ENCODE measurements around the gene ASTN2. TPM values are rescaled to one million over a fixed set of nuclear protein-coding genes. Genes with fewer than 3 reads are reported as not detected.

Gene ASTN2
- total and polyA plus RNA-seq, 9 of the 15 experiments (the other 6 are each of a cell fraction or from before 2014, with no cell fraction given), result 0.56 to 3.5 (median 1.9) TPM

- TF ChIP-seq ZNF449 (CRISPR knock-in tag; IDR thresholded peaks at IDR 0.05), result no peak
- no peak for TF ChIP-seq SP2 (IDR thresholded peaks at IDR 0.05; ENCODE audit: extremely low read depth, low read depth, low read length, poor library complexity, severe bottlenecking)
- TF ChIP-seq ZNF77 (CRISPR knock-in tag; IDR thresholded peaks at IDR 0.05), result no peak
- TF ChIP-seq ZFX (CRISPR knock-in tag; IDR thresholded peaks at IDR 0.05), result peak; percentile 46; the same call in 1 of the 2 replicates
- no peak for TF ChIP-seq ASH1L (IDR thresholded peaks at IDR 0.05; ENCODE audit: borderline replicate concordance, low read depth, partially characterized antibody)
- TF ChIP-seq MIER1 (IDR thresholded peaks at IDR 0.05; ENCODE audit: low read depth), result no peak
- TF ChIP-seq ARID4B (CRISPR knock-in tag; IDR thresholded peaks at IDR 0.05), result no peak
- no peak for TF ChIP-seq ETV6 (IDR thresholded peaks at IDR 0.05; ENCODE audit: borderline replicate concordance in 1 of 2, low read depth in 2 of 2, low read length in 1 of 2)
- TF ChIP-seq ETV6 (CRISPR knock-in tag; IDR thresholded peaks at IDR 0.05; ENCODE audit: borderline replicate concordance), result no peak
- no peak for TF ChIP-seq KLF6 (CRISPR knock-in tag; IDR thresholded peaks at IDR 0.05; ENCODE audit: borderline replicate concordance)
- no peak for TF ChIP-seq EWSR1 (IDR thresholded peaks at IDR 0.05; ENCODE audit: borderline replicate concordance, low read depth, partially characterized antibody)
- no peak for TF ChIP-seq BCL6 (CRISPR knock-in tag; IDR thresholded peaks at IDR 0.05)
- TF ChIP-seq TFE3 (CRISPR knock-in tag; IDR thresholded peaks at IDR 0.05), result no peak
- no peak for TF ChIP-seq ILK (tag; IDR thresholded peaks at IDR 0.05; ENCODE audit: borderline replicate concordance, low read depth)
- TF ChIP-seq THAP12 (CRISPR knock-in tag; IDR thresholded peaks at IDR 0.05), result no peak
- TF ChIP-seq DMBX1 (CRISPR knock-in tag; IDR thresholded peaks at IDR 0.05; ENCODE audit: borderline replicate concordance), result peak; percentile 63; the same call in 1 of the 2 replicates
Observed at GRCh38 chr9:116471093-116471906, 943.6 kb downstream of the ASTN2 start (continued).

Data from K562 (cell line).